Left lung (tissue), 14 donors: ENCODE results near the gene S100A16. TPM values are rescaled to one million over a fixed set of nuclear protein-coding genes. Genes with fewer than 3 reads are reported as not detected.
A peak's percentile ranks its signal among the peaks of the same experiment; 100 is the strongest.

ENCODE experiments used
- ATAC-seq: fragments of 200-7000 bp; cut with Tn5 transposase; one replicate; pipeline ENCODE4 v1.9.1; 2020; ENCODE audit warnings: moderate library complexity
- DNase-seq, 4 donors: peaks; one replicate each; pipeline ENCODE4 v3.0.0-alpha.2; 2013 to 2020
- H3K27ac ChIP-seq, 2 donors: fragments of 200-600 bp; sonication (generic) in 1 of 2; one replicate each; pipeline versions ENCODE4 v1.5.0 to v1.8.0; 2020 to 2021
- H3K27me3 ChIP-seq, 2 donors: fragments of 200-600 bp; sonication (generic) in 1 of 2; one replicate each; pipeline versions ENCODE4 v1.5.0 to v1.8.0; 2020 to 2021
- H3K36me3 ChIP-seq, 2 donors: fragments of 200-600 bp; sonication (generic) in 1 of 2; one replicate each; pipeline versions ENCODE4 v1.5.0 to v1.8.0; 2020 to 2021
- H3K4me1 ChIP-seq, 2 donors: fragments of 200-600 bp; one replicate each; pipeline ENCODE4 v1.8.0; 2021
- H3K4me3 ChIP-seq, 2 donors: fragments of 200-600 bp; sonication (generic) in 1 of 2; one replicate each; pipeline versions ENCODE4 v1.5.0 to v1.8.0; 2020 to 2021; ENCODE audit warnings: mild to moderate bottlenecking in 1 of 2
- H3K9me3 ChIP-seq, 2 donors: fragments of 200-600 bp; sonication (generic) in 1 of 2; one replicate each; pipeline versions ENCODE4 v1.5.0 to v1.8.0; 2020 to 2021
- CTCF ChIP-seq, 2 donors: fragments of 200-600 bp; sonication (generic) in 1 of 2; IDR thresholded peaks; one replicate each; pipeline versions ENCODE4 v1.5.0 to v1.8.0; 2021; ENCODE audit warnings: antibody characterized with exemption in 2 of 2
- intact Hi-C, 2 donors: fragments of 100-400 bp; cut with DNase I; formaldehyde crosslinking; loops; one replicate each; pipeline versions ENCODE4 v1.11.2 to v1.14.2; 2022
- long read RNA-seq, 12 donors: library from polyadenylated mRNA in 2 of 12; unstranded in 2 of 12; transcript quantifications; one replicate each; pipeline ENCODE4 v2.0.0 and lab custom pipeline, GENCODE V29; 2019 to 2026
- polyA plus RNA-seq, 6 donors: library from polyadenylated mRNA; unstranded; fragments of 120-200 nt; gene quantifications; one replicate each; pipeline ENCODE4 v1.2.1, GENCODE V29; 2013; ENCODE audit not compliant: insufficient read length in 6 of 6
- total RNA-seq, 2 donors: library from RNA; stranded (reverse); fragmentation: NEBNext Ultra II Directional; extraction: Animal tissue kit (Norgen Biotek cat#: 25700); gene quantifications; one replicate each; pipeline ENCODE4 v1.2.1, GENCODE V29; 2021
- donor health status: DM: no; HTN: yes; CAD: no.
- donor health status: DM: no; HTN: no; CAD: no.

The S100A16 gene, protein sequence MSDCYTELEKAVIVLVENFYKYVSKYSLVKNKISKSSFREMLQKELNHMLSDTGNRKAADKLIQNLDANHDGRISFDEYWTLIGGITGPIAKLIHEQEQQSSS
- total RNA-seq, result 100 to 1,000 TPM; 118 to 145 TPM
- 100 to 1,000 TPM; 129 to 160 (median 145) TPM for polyA plus RNA-seq
- long read RNA-seq, donor 1, transcript S100A16-204 (3 exons, 1,118 nt), result minor isoform, 49 of 142 reads
- long read RNA-seq, donor 1, transcript S100A16-203 (3 exons, 956 nt), result major isoform, 83 of 142 reads
- long read RNA-seq, donor 1, partial matches to known transcripts, result 8 of 142 reads
- long read RNA-seq, donor 1, other reads (novel, unspliced or antisense), result 0 of 142 reads
- long read RNA-seq, donor 2, transcript S100A16-204 (3 exons, 1,118 nt), result minor isoform, 41 of 101 reads
- long read RNA-seq, donor 2, transcript S100A16-203 (3 exons, 956 nt), result major isoform, 53 of 101 reads
- long read RNA-seq, donor 2, partial matches to known transcripts, result 7 of 101 reads
- long read RNA-seq, donor 2, other reads (novel, unspliced or antisense), result 0 of 101 reads
- long read RNA-seq, donor 3, transcript S100A16-204 (3 exons, 1,118 nt), result minor isoform, 28 of 102 reads
- long read RNA-seq, donor 3, transcript S100A16-203 (3 exons, 956 nt), result major isoform, 63 of 102 reads
- long read RNA-seq, donor 3, partial matches to known transcripts, result 10 of 102 reads
- long read RNA-seq, donor 3, other reads (novel, unspliced or antisense), result 0 of 102 reads
- long read RNA-seq, donor 4, transcript S100A16-203 (3 exons, 956 nt), result minor isoform, 41 of 212 reads
- long read RNA-seq, donor 4, transcript S100A16-204 (3 exons, 1,118 nt), result major isoform, 161 of 212 reads
- long read RNA-seq, donor 4, partial matches to known transcripts, result 6 of 212 reads
- long read RNA-seq, donor 4, other reads (novel, unspliced or antisense), result 4 of 212 reads
- long read RNA-seq, donor 5, transcript S100A16-204 (3 exons, 1,118 nt), result minor isoform, 50 of 144 reads
- long read RNA-seq, donor 5, transcript S100A16-203 (3 exons, 956 nt), result major isoform, 85 of 144 reads
- long read RNA-seq, donor 5, partial matches to known transcripts, result 9 of 144 reads
- long read RNA-seq, donor 5, other reads (novel, unspliced or antisense), result 0 of 144 reads
- long read RNA-seq, donor 6, transcript S100A16-203 (3 exons, 956 nt), result major isoform, 65 of 108 reads
- long read RNA-seq, donor 6, transcript S100A16-204 (3 exons, 1,118 nt), result minor isoform, 41 of 108 reads
- long read RNA-seq, donor 6, partial matches to known transcripts, result 0 of 108 reads
- long read RNA-seq, donor 6, other reads (novel, unspliced or antisense), result 0 of 108 reads
- long read RNA-seq, donor 7, transcript S100A16-204 (3 exons, 1,118 nt), result minor isoform, 29 of 73 reads
- long read RNA-seq, donor 7, transcript S100A16-203 (3 exons, 956 nt), result major isoform, 39 of 73 reads
- long read RNA-seq, donor 7, partial matches to known transcripts, result 5 of 73 reads
- long read RNA-seq, donor 7, other reads (novel, unspliced or antisense), result 0 of 73 reads
- long read RNA-seq, donor 8, transcript S100A16-204 (3 exons, 1,118 nt), result minor isoform, 31 of 88 reads
- long read RNA-seq, donor 8, transcript S100A16-203 (3 exons, 956 nt), result major isoform, 52 of 88 reads
- long read RNA-seq, donor 8, partial matches to known transcripts, result 5 of 88 reads
- long read RNA-seq, donor 8, other reads (novel, unspliced or antisense), result 0 of 88 reads
- long read RNA-seq, donor 9, result 0 reads
- long read RNA-seq, donor 10, transcript S100A16-204 (3 exons, 1,118 nt), result major isoform, 242 of 347 reads
- long read RNA-seq, donor 10, transcript S100A16-203 (3 exons, 956 nt), result minor isoform, 92 of 347 reads
- long read RNA-seq, donor 10, partial matches to known transcripts, result 6 of 347 reads
- long read RNA-seq, donor 10, other reads (novel, unspliced or antisense), result 6 of 347 reads
- long read RNA-seq, donor 11, transcript S100A16-203 (3 exons, 956 nt), result minor isoform, 9 of 83 reads
- long read RNA-seq, donor 11, transcript S100A16-204 (3 exons, 1,118 nt), result major isoform, 69 of 83 reads
- long read RNA-seq, donor 11, partial matches to known transcripts, result 5 of 83 reads
- long read RNA-seq, donor 11, other reads (novel, unspliced or antisense), result 0 of 83 reads
- long read RNA-seq, donor 12, transcript S100A16-203 (3 exons, 956 nt), result major isoform, 50 of 89 reads
- long read RNA-seq, donor 12, transcript S100A16-204 (3 exons, 1,118 nt), result minor isoform, 39 of 89 reads
- long read RNA-seq, donor 12, partial matches to known transcripts, result 0 of 89 reads
- long read RNA-seq, donor 12, other reads (novel, unspliced or antisense), result 0 of 89 reads

DNA sequence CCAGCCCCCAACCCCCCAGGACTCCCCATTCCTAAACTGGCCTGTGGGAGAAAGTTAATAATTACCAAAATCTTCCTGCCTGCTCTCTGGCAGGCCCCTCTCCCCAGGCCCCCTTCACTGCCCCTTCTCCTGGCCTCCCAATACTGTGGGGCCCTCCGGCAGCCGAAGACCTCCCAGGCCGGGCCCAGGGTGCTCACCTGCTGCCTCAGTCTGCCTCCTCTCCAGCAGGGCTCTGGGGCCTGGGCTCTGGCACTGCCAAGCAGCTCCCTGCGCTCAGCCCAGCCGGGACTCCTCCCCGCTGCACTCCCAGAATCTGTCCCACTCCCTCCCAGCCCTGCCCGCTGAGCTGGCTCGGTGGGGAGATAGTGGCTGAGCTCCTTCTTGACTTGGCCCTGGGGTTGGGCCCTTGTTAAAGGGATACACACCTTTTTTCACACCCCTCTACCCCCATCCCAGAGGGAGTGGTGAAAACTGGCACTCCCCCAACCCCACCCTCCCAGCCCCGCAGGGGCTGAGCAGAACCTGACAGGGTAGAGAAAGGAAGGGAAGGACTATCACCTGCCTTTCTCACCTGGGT, at the start of gene S100A16:
S100A16 (minus strand) TSS at position 383 of the 577 bp plus-strand sequence. CDS start 4,986 bp downstream, outside the sequence.
- peak in 3 of 4 donors; percentile 82 to 92 (median 84) for DNase-seq
- intact Hi-C loops, result no loop called here
- no peaks in the 10 kb centered on the region for H3K36me3 ChIP-seq
- H3K4me3 ChIP-seq, result peak within 1 kb of the TSS; percentile 46 to 51
- no peaks in the 10 kb centered on the region for H3K9me3 ChIP-seq
- no peak for TF ChIP-seq CTCF (IDR thresholded peaks at IDR 0.05)
- H3K27me3 ChIP-seq, result no peaks in the 10 kb centered on the region
- peaks cover 39 to 48% of the 10 kb centered on the region in 2 donors for H3K4me1 ChIP-seq
- peak; percentile 70 for ATAC-seq
- H3K27ac ChIP-seq, result peak within 1 kb of the TSS; percentile 75 to 86

DNA sequence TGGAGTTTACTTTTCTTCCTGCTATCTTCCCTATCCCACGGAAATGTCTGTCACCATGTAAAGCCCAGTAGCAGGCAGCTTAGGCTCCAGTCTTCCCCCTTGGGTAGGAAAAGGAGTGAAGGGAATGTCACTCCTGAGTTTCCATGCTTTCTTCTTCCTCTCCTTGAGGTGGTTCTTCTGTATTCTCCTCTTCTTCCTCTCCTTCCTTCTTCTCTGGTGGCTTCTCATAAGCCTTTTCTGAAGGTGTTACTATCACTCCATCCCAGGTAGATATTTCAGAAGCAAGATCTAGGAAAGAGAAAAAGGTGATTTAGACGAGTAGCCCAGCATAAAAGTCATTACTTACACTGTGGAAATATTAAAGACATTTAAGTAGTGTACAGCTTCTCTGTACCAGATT, 49.3 kb upstream of the S100A16 start:
- no peaks in the 10 kb centered on the region for H3K27me3 ChIP-seq
- no peak for ATAC-seq
- TF ChIP-seq CTCF (IDR thresholded peaks at IDR 0.05), result no peak
- peaks cover 5 to 30% of the 10 kb centered on the region in 2 donors for H3K4me1 ChIP-seq
- no peaks in the 10 kb centered on the region for H3K9me3 ChIP-seq
- H3K27ac ChIP-seq, result peak overlapping the region in 1 of 2 donors; percentile 20
- intact Hi-C loops, result no loop called here
- peaks cover 8 to 70% of the 10 kb centered on the region in 2 donors for H3K36me3 ChIP-seq
- no peak overlapping the region for H3K4me3 ChIP-seq
- no peak for DNase-seq

DNA sequence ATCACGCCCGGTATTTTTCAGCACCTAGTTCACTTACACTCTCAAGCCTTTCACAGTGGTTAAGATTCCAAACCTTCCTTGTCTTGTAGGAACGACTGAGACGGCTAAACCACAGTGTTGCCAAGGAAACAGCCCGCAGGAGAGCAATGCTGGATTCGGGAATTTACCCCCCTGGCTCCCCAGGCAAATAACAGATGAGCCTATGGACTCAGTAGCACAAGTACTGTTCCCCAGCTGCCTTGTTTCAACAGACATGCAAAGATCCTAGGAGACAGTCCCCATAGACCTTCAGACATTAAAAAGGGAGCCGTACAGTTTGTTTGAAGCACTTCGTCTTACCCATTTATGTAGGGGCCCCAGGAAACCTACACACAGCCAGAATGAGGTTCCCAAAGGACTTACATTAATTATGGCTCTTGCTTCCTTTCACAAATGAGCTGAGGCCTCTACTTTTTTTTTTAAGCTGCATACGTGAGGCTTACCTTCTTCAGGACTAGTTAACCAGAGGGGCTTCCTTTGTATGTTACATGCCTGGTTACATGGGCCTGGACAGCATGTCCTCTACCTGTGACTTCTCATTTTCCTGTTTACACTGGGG, 48.3 kb upstream of the S100A16 start:
- intact Hi-C loops, result no loop called here
- Histone ChIP-seq H3K27me3 (no peaks in the 10 kb centered on the region), H3K27ac (no peak overlapping the region), H3K9me3 (no peaks in the 10 kb centered on the region), H3K4me1 (peaks cover 5 to 30% of the 10 kb centered on the region in 2 donors), H3K36me3 (peaks cover 8 to 59% of the 10 kb centered on the region in 2 donors), H3K4me3 (no peak overlapping the region)
- no peak for ATAC-seq
- TF ChIP-seq CTCF (IDR thresholded peaks at IDR 0.05), result no peak
- DNase-seq, result no peak
